Heart left ventricle (tissue), 16 donors: Measurements from ENCODE around the gene CCDC148. TPM values are rescaled to one million over a fixed set of nuclear protein-coding genes. Genes with fewer than 3 reads are reported as not detected.

ENCODE experiments used
- ATAC-seq, 4 donors: fragments of 200-7000 bp; cut with Tn5 transposase; one replicate each; pipeline ENCODE4 v1.9.1; 2020 to 2022; ENCODE audit warnings: moderate library complexity in 4 of 4, mild to moderate bottlenecking in 3 of 4, moderate number of reproducible peaks in 1 of 4
- DNase-seq, 5 donors: peaks; one replicate each; pipeline ENCODE4 v3.0.0-alpha.2; 2020
- H3K27ac ChIP-seq, 12 donors: fragments of 200-600 bp; sonication (generic) in 4 of 12; one replicate each; pipeline versions ENCODE4 v1.5.0 to v1.8.0; 2016 to 2022; ENCODE audit warnings: mild to moderate bottlenecking in 2 of 12
- H3K27me3 ChIP-seq, 9 donors: fragments of 200-600 bp; sonication (generic) in 2 of 9; one replicate each; pipeline versions ENCODE4 v1.5.1 to v1.8.0; 2016 to 2022; ENCODE audit warnings: mild to moderate bottlenecking in 3 of 9
- H3K36me3 ChIP-seq, 9 donors: fragments of 200-600 bp; sonication (generic) in 2 of 9; one replicate each; pipeline versions ENCODE4 v1.5.0 to v1.8.0; 2018 to 2022; ENCODE audit warnings: mild to moderate bottlenecking in 2 of 9
- H3K4me1 ChIP-seq, 12 donors: fragments of 200-600 bp; sonication (generic) in 4 of 12; one replicate each; pipeline versions ENCODE4 v1.5.0 to v1.8.0; 2016 to 2022; ENCODE audit warnings: mild to moderate bottlenecking in 3 of 12
- H3K4me3 ChIP-seq, 12 donors: fragments of 200-600 bp; sonication (generic) in 4 of 12; one replicate each; pipeline versions ENCODE4 v1.5.0 to v1.8.0; 2017 to 2022; ENCODE audit warnings: mild to moderate bottlenecking in 9 of 12, moderate library complexity in 4 of 12
- H3K9me3 ChIP-seq, 12 donors: fragments of 200-600 bp; sonication (generic) in 4 of 12; one replicate each; pipeline versions ENCODE4 v1.5.0 to v1.8.0; 2016 to 2022; ENCODE audit warnings: mild to moderate bottlenecking in 1 of 12
- POLR2A ChIP-seq, 2 donors: fragments of 450-650 bp; IDR thresholded peaks; one replicate each; pipeline ENCODE4 v1.6.1; 2017; ENCODE audit warnings: antibody characterized with exemption in 2 of 2, mild to moderate bottlenecking in 2 of 2, moderate library complexity in 2 of 2
- WGBS, 4 donors: extraction: QIAGEN DNeasy Blood & Tissue Kit in 2 of 4; methylation state at CpG; one replicate each; pipeline versions ENCODE4 v1.1.5 to v1.1.7; 2013 to 2018; 5-methylcytosine and 5-hydroxymethylcytosine counted together
- intact Hi-C, 10 donors: fragments of 100-400 bp; cut with DNase I; formaldehyde crosslinking; loops; one replicate each; pipeline versions ENCODE4 v1.11.1 to v1.14.2; 2022
- long read RNA-seq, 3 donors: library from polyadenylated mRNA; unstranded; transcript quantifications; one replicate each; pipeline ENCODE4 v2.0.0, GENCODE V29; 2020 to 2021
- polyA plus RNA-seq, 2 donors: library from polyadenylated mRNA; stranded (reverse); fragments of 200-250 nt; gene quantifications; one replicate each; pipeline ENCODE4 v1.2.3, GENCODE V29; 2013
- total RNA-seq, 9 donors: library from RNA; depleted of rRNA in 2 of 9; stranded (reverse); fragments of >200 nt in 2 of 9; fragmentation: NEBNext Ultra II Directional in 3 of 9; extraction: Animal tissue kit (Norgen Biotek cat#: 25700) in 3 of 9; gene quantifications; one replicate each; pipeline versions ENCODE4 v1.1.0 to v1.2.4, GENCODE V29; 2016 to 2023
- TF ChIP-seq, protein P1 (sequence below), 12 donors: fragments of 200-600 bp; sonication (generic) in 4 of 12; IDR thresholded peaks; one replicate each; pipeline versions ENCODE4 v1.5.0 to v1.8.0; 2018 to 2022; ENCODE audit warnings: antibody characterized with exemption in 12 of 12, mild to moderate bottlenecking in 5 of 12
- donor health status: ischemic (EF 13 %, LVEDD 7.1; RV severe dilation, severe dysfunction).
- donor health status: healthy with polysubstance abuse.
- donor health status: DM: no; HTN: yes; CAD: no.
- donor health status: DM: no; HTN: no; CAD: no.
- donor health status: ischemic (EF 25% LVEDD 6.9; RV normal size, moderate dysfunction).
- donor health status: ischemic (EF 25% LVEDD 5.7; RV mildly dilated, moderate dysfunction).
- donor health status: healthy.
- donor health status: DM: yes; HTN: yes; CAD: no.
- donor health status: ischemic (EF 35%, LVEDD 5.7; RV mildly dilated, moderate dysfunction).
- donor health status: nonischemic (EF 11% LVEDD 7.7; RV severe dilation, severe dysfunction).
- donor health status: DM: yes; HTN: yes; CAD: no.
- donor health status: PGD.
- donor health status: ischemic (EF 29% LVEDD 5.4; RV normal size, mild dysfunction).
- donor health status: nonischemic (EF 23%, LVEDD 6.1; RV moderate dilation, normal function).

CCDC148 gene
- total RNA-seq = 1 to 10 TPM in 4 of 9 donors, under 1 TPM in 4, not detected in 1; 0.31 to 1.2 (median 0.93) TPM
- polyA plus RNA-seq = under 1 TPM in 1 of 2 donors, not detected in 1; 0.24 TPM
- long read RNA-seq, donor 1 = 0 reads
- long read RNA-seq, donor 2 = 0 reads
- long read RNA-seq, donor 3 = 0 reads

DNA sequence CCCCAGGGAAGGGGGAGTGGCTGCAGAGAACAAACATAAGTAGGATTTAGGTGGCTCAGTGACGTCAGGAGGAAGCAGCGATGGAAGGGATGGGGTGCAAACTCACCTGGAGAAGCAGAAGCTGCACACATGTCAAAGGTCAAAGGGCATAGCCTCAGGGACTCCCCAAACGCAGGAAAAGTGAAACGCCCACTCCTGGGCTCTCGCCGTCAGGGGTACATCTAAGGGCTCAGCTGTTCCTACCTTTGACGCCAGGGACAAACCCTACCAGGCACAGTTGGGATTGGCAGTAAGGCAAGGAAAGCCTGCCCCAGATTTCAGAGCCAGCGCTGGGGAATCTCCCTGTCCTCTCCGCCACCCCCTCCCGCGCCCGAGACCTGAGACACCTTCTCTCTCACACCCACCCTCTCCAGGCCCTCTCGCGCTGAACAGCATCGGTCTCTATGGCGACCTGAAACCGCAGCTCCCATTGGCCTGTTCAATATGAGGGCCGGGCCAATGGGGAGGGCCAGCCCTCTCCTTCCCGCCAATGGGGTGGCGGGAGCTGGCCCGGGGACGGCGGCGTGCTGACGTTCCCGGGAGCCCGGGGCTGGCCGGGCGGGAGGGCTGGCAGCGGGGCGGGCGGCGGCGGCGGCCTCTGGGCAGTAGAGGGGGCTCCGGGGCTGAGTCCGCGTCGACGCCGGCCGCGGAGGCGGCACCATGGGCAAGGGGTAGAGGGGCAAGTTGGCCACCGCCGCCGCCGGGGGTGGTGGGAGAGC lies at the start of gene CCDC148, which contains the start of gene PKP4:
Gene CCDC148, minus strand, starts transcription at position 445 of the 758 bp plus-strand sequence. Its CDS starts 314 bp downstream, at position 131.
Gene PKP4, plus strand, starts transcription at position 644 of the 758 bp plus-strand sequence. CDS start 76,233 bp downstream, outside the sequence.
- WGBS, 4 donors = 0 to 1% (median 1%) methylated on average over 24 to 48 of the region's 48 CpGs
- H3K27ac ChIP-seq = peak within 1 kb of the TSS; percentile 89 to 98 (median 96)
- peak; percentile 91 to 94 (median 93) for DNase-seq
- H3K36me3 ChIP-seq = no peaks in the 10 kb centered on the region
- peak; percentile 97 to 98 (median 98) for ATAC-seq
- H3K4me3 ChIP-seq = peak within 1 kb of the TSS; percentile 66 to 98 (median 87)
- intact Hi-C loops = loop anchor here (2.0 to 10.0 kb wide), 17 partner anchors 81 to 679 kb away; partner anchors contain the start of gene ACVR1 (in 1 of the 10)
- no peaks in the 10 kb centered on the region for H3K9me3 ChIP-seq
- no peaks in the 10 kb centered on the region for H3K27me3 ChIP-seq
- H3K4me1 ChIP-seq = peaks cover 0 to 37% (median 21%) of the 10 kb centered on the region in 12 donors
- TF ChIP-seq, protein P1, sequence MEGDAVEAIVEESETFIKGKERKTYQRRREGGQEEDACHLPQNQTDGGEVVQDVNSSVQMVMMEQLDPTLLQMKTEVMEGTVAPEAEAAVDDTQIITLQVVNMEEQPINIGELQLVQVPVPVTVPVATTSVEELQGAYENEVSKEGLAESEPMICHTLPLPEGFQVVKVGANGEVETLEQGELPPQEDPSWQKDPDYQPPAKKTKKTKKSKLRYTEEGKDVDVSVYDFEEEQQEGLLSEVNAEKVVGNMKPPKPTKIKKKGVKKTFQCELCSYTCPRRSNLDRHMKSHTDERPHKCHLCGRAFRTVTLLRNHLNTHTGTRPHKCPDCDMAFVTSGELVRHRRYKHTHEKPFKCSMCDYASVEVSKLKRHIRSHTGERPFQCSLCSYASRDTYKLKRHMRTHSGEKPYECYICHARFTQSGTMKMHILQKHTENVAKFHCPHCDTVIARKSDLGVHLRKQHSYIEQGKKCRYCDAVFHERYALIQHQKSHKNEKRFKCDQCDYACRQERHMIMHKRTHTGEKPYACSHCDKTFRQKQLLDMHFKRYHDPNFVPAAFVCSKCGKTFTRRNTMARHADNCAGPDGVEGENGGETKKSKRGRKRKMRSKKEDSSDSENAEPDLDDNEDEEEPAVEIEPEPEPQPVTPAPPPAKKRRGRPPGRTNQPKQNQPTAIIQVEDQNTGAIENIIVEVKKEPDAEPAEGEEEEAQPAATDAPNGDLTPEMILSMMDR (IDR thresholded peaks at IDR 0.05) = peak in 7 of 12 donors; percentile 16 to 47 (median 30)
- TF ChIP-seq POLR2A (IDR thresholded peaks at IDR 0.05) = peak in 1 of 2 donors; percentile 59

DNA sequence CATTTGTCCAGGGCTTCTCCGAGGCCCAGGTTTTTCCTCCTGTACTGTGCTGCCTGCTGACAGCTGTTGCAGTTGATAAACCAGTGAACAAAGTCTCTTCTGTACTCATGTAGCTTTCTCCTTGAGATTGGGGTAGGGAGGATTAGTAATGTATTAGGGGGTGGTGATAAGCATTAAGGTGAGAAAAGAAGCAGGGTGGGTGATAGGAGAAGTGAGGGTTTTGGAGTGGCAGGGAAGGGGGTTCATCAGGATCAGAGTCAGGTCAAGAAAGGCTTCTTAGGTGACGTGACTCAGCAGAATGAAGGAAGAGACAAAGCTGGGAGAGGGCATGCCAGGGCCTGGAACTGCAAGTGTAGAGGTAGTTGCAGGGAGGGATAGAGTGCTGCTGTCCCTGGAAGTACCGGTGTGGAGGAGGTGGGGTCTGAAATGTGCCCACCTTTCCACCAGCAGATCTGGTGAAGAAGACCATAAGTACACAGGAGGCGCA lies 48.9 kb upstream of the CCDC148 start:
- H3K27ac ChIP-seq = peak overlapping the region in 1 of 12 donors; percentile 0
- H3K27me3 ChIP-seq = no peaks in the 10 kb centered on the region
- H3K4me1 ChIP-seq = peaks cover 0 to 56% (median 22%) of the 10 kb centered on the region in 12 donors
- TF ChIP-seq, protein P1 (IDR thresholded peaks at IDR 0.05) = no peak
- TF ChIP-seq POLR2A (IDR thresholded peaks at IDR 0.05) = no peak
- DNase-seq (no peak), ATAC-seq (peak in 1 of 4 donors; percentile 49)
- peaks cover 0 to 2% (median 0%) of the 10 kb centered on the region in 9 donors for H3K36me3 ChIP-seq
- no peaks in the 10 kb centered on the region for H3K9me3 ChIP-seq
- WGBS, 4 donors = 81 to 87% (median 84%) methylated on average over 4 of the region's 4 CpGs
- intact Hi-C loops = no loop called here
- no peak overlapping the region for H3K4me3 ChIP-seq

DNA sequence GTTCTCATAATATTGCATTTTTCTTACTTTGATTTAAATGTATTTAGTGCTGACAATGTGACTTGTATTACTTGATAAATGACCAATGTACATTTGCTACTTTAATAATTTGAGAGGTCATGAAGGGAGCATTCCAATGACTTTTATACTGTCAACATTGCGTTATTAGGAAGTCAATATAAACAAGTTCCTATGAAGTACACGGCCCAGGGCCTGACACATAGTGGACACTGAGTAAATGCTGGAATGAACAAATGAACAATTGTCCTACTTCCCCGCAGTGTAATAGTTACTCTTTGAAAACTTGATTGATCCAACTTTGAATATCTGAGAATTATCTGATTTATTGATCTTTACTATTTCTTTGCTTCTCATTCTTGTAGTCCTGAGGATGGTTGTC lies 47.5 kb upstream of the CCDC148 start:
- 88 to 95% (median 91%) methylated on average over 3 of the region's 3 CpGs for WGBS, 4 donors
- Histone ChIP-seq H3K36me3 (peaks cover 0 to 2% (median 0%) of the 10 kb centered on the region in 9 donors), H3K9me3 (no peaks in the 10 kb centered on the region), H3K27me3 (no peaks in the 10 kb centered on the region), H3K4me1 (peaks cover 0 to 54% (median 22%) of the 10 kb centered on the region in 12 donors), H3K27ac (no peak overlapping the region), H3K4me3 (no peak overlapping the region)
- ATAC-seq (no peak), DNase-seq (no peak)
- TF ChIP-seq POLR2A (IDR thresholded peaks at IDR 0.05) = no peak
- TF ChIP-seq, protein P1 (IDR thresholded peaks at IDR 0.05) = no peak
- intact Hi-C loops = no loop called here

DNA sequence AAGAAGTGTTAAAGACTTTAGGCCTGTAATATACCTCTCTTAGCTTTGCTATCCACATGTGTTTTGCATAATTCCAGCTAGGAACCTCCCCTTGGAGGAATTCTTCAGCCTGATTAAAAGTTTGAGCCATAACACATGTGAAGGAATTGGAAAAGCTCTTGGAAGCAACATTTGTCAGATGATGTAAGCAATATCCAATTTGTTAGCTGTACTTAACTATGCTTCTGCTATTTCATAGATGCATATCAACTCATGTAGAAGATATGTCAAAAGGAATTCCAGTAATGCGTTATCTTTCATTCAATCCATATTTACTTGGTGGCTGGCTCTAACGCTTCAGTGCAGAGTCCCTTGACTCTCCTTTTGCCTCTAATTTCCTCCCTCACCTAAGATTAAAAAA lies 46.4 kb upstream of the CCDC148 start:
- Histone ChIP-seq H3K27ac (no peak overlapping the region), H3K9me3 (no peaks in the 10 kb centered on the region), H3K27me3 (no peaks in the 10 kb centered on the region), H3K4me3 (no peak overlapping the region), H3K36me3 (peaks cover 0 to 2% (median 0%) of the 10 kb centered on the region in 9 donors), H3K4me1 (peaks cover 0 to 57% (median 24%) of the 10 kb centered on the region in 12 donors)
- intact Hi-C loops = no loop called here
- WGBS, 4 donors = 68 to 84% (median 83%) methylated on average over 2 of the region's 2 CpGs
- TF ChIP-seq, protein P1 (IDR thresholded peaks at IDR 0.05) = no peak
- TF ChIP-seq POLR2A (IDR thresholded peaks at IDR 0.05) = no peak
- ATAC-seq = no peak
- no peak for DNase-seq
